Muscle of leg (tissue), 11 donors: Measurements from ENCODE around the gene ZNF3. TPM values are rescaled to one million over a fixed set of nuclear protein-coding genes. Genes with fewer than 3 reads are reported as not detected.

Source experiments
- DNase-seq: peaks from one replicate; pipeline ENCODE4 v3.0.0; 2013
- H3K27ac ChIP-seq: one replicate; pipeline ENCODE4 v1.5.1; 2013; ENCODE audit warnings: mild to moderate bottlenecking, low read length, control low read depth
- H3K27me3 ChIP-seq: one replicate; pipeline ENCODE4 v1.6.1; 2013; ENCODE audit warnings: low read length; ENCODE audit not compliant: control insufficient read depth, insufficient read depth
- H3K36me3 ChIP-seq: one replicate; pipeline ENCODE4 v1.6.1; 2013; ENCODE audit warnings: low read length; ENCODE audit not compliant: control insufficient read depth, insufficient read depth
- H3K4me1 ChIP-seq: one replicate; pipeline ENCODE4 v1.6.1; 2013; ENCODE audit warnings: low read length; ENCODE audit not compliant: control insufficient read depth, insufficient read depth
- H3K4me3 ChIP-seq: one replicate; pipeline ENCODE4 v1.5.1; 2013; ENCODE audit warnings: low read length, control low read depth
- H3K9me3 ChIP-seq: replicated peaks from 2 replicates; pipeline ENCODE4 v1.6.1; 2013; ENCODE audit warnings: low read depth, low read length; ENCODE audit not compliant: control insufficient read depth
- WGBS: methylation state at CpG from one replicate; pipeline ENCODE4 v1.1.5; 2013; ENCODE audit warnings: missing lambda C conversion rate; ENCODE audit not compliant: insufficient coverage; 5-methylcytosine and 5-hydroxymethylcytosine counted together
- polyA plus RNA-seq, 8 donors: library from polyadenylated mRNA; unstranded; fragments of 120-200 nt; gene quantifications; one replicate each; pipeline versions ENCODE4 v1.2.1 to v1.2.3, GENCODE V29; 2013; ENCODE audit warnings: inconsistent platforms in 1 of 8, low replicate concordance in 1 of 8; ENCODE audit not compliant: insufficient read length in 8 of 8, insufficient read depth in 1 of 8
- total RNA-seq: library from RNA; stranded (reverse); fragments of 120-200 nt; gene quantifications from one replicate; pipeline ENCODE4 v1.2.4, GENCODE V29; 2013

ZNF3 gene
- total and polyA plus RNA-seq, 9 donors, result 22.5 to 31.8 (median 25.5) TPM

- H3K27ac ChIP-seq, result peak overlapping the region; percentile 82
- H3K4me1 ChIP-seq, result peaks cover 30% of the 10 kb centered on the region
- H3K9me3 ChIP-seq, result no peaks in the 10 kb centered on the region
- H3K36me3 ChIP-seq, result peaks cover 45% of the 10 kb centered on the region
- H3K4me3 ChIP-seq, result peak overlapping the region; percentile 97
- peaks cover 2% of the 10 kb centered on the region for H3K27me3 ChIP-seq
- 38% methylated on average over 1 of the region's 7 CpGs for WGBS
- no peak for DNase-seq
Measured at GRCh38 chr7:100089458-100090196, 8.1 kb upstream of the ZNF3 start.

- H3K9me3 ChIP-seq, result no peaks in the 10 kb centered on the region
- under 1% methylated on average over 47 of the region's 68 CpGs for WGBS
- peak; percentile 92 for DNase-seq
- peak within 1 kb of the TSS; percentile 97 for H3K4me3 ChIP-seq
- peaks cover 4% of the 10 kb centered on the region for H3K27me3 ChIP-seq
- peak within 1 kb of the TSS; percentile 82 for H3K27ac ChIP-seq
- peaks cover 26% of the 10 kb centered on the region for H3K4me1 ChIP-seq
- H3K36me3 ChIP-seq, result peaks cover 37% of the 10 kb centered on the region
Measured at GRCh38 chr7:100088621-100089457, 7.3 kb upstream of the ZNF3 start, which contains the start of gene COPS6. COPS6 (plus strand) TSS chr7:100088969; CDS start chr7:100088991, 22 bp downstream.

GRCh38 chr7:100088095-100088620, 6.6 kb upstream of the ZNF3 start:
- WGBS, result 70% methylated on average over 2 of the region's 11 CpGs
- Histone ChIP-seq H3K9me3 (no peaks in the 10 kb centered on the region), H3K27ac (peak overlapping the region; percentile 65), H3K27me3 (peaks cover 8% of the 10 kb centered on the region), H3K36me3 (peaks cover 30% of the 10 kb centered on the region), H3K4me1 (peaks cover 21% of the 10 kb centered on the region), H3K4me3 (peak overlapping the region; percentile 97)
- DNase-seq, result no peak

- WGBS, result 76% methylated on average over 3 of the region's 10 CpGs
- H3K27ac ChIP-seq, result no peak overlapping the region
- H3K4me1 ChIP-seq, result peaks cover 23% of the 10 kb centered on the region
- H3K27me3 ChIP-seq, result peaks cover 10% of the 10 kb centered on the region
- H3K4me3 ChIP-seq, result no peak overlapping the region
- peaks cover 21% of the 10 kb centered on the region for H3K36me3 ChIP-seq
- no peak for DNase-seq
- H3K9me3 ChIP-seq, result no peaks in the 10 kb centered on the region
Measured at GRCh38 chr7:100087055-100087750, 5.7 kb upstream of the ZNF3 start.

GRCh38 chr7:100085515-100085914, 4.0 kb upstream of the ZNF3 start:
- 53% methylated on average over 2 of the region's 3 CpGs for WGBS
- H3K4me3 ChIP-seq, result no peak overlapping the region
- no peak overlapping the region for H3K27ac ChIP-seq
- H3K27me3 ChIP-seq, result peaks cover 10% of the 10 kb centered on the region
- H3K36me3 ChIP-seq, result peaks cover 4% of the 10 kb centered on the region
- peaks cover 29% of the 10 kb centered on the region for H3K4me1 ChIP-seq
- no peak for DNase-seq
- no peaks in the 10 kb centered on the region for H3K9me3 ChIP-seq

GRCh38 chr7:100082978-100083377, 1.5 kb upstream of the ZNF3 start:
- Histone ChIP-seq H3K27me3 (peaks cover 10% of the 10 kb centered on the region), H3K36me3 (peaks cover 16% of the 10 kb centered on the region), H3K27ac (peak overlapping the region; percentile 78), H3K4me3 (no peak overlapping the region), H3K9me3 (no peaks in the 10 kb centered on the region), H3K4me1 (peaks cover 27% of the 10 kb centered on the region)
- DNase-seq, result no peak
- no CpG with 5 or more reads among the region's 4 CpGs for WGBS

GRCh38 chr7:100080907-100081534, 502 bp downstream of the ZNF3 start:
- H3K36me3 ChIP-seq, result peaks cover 33% of the 10 kb centered on the region
- H3K4me1 ChIP-seq, result peaks cover 26% of the 10 kb centered on the region
- peaks cover 10% of the 10 kb centered on the region for H3K27me3 ChIP-seq
- H3K4me3 ChIP-seq, result peak overlapping the region; percentile 94
- WGBS, result under 1% methylated on average over 23 of the region's 34 CpGs
- H3K9me3 ChIP-seq, result peaks cover 3% of the 10 kb centered on the region
- DNase-seq, result no peak
- peak overlapping the region; percentile 88 for H3K27ac ChIP-seq

- Histone ChIP-seq H3K27ac (no peak overlapping the region), H3K36me3 (peaks cover 52% of the 10 kb centered on the region), H3K27me3 (peaks cover 8% of the 10 kb centered on the region), H3K4me1 (peaks cover 26% of the 10 kb centered on the region), H3K4me3 (no peak overlapping the region), H3K9me3 (peaks cover 6% of the 10 kb centered on the region)
- WGBS, result 81% methylated on average over 6 of the region's 7 CpGs
- no peak for DNase-seq
Measured at GRCh38 chr7:100079024-100079560, 2.4 kb downstream of the ZNF3 start.

- Histone ChIP-seq H3K27ac (no peak overlapping the region), H3K4me3 (no peak overlapping the region), H3K9me3 (peaks cover 22% of the 10 kb centered on the region), H3K4me1 (peaks cover 19% of the 10 kb centered on the region), H3K27me3 (no peaks in the 10 kb centered on the region), H3K36me3 (peaks cover 71% of the 10 kb centered on the region)
- no CpG with 5 or more reads among the region's 4 CpGs for WGBS
- no peak for DNase-seq
Measured at GRCh38 chr7:100077205-100077604, 4.3 kb downstream of the ZNF3 start.
